ENCODE results near the gene SLC27A1.
"Not testable (repeated sequence)": the region's sequence is repeated elsewhere in the genome, so short reads cannot be mapped to it uniquely, and the experiment has no call there.

SLC27A1 gene

GRCh38 chr19:17539238-17540117, 69.2 kb downstream of the SLC27A1 start:
- no peaks in the 10 kb centered on the region for H3K27me3 Mint-ChIP-seq
- peaks cover 51% of the 10 kb centered on the region for H3K36me3 Mint-ChIP-seq
- H3K4me1 Mint-ChIP-seq: peaks cover 35% of the 10 kb centered on the region
- H3K9me3 Mint-ChIP-seq: no peaks in the 10 kb centered on the region
- H3K4me3 Mint-ChIP-seq: peak overlapping the region; percentile 81
- peak overlapping the region; percentile 90 for H3K27ac Mint-ChIP-seq
- DNase-seq (ENCODE audit: low spot score in 2 of 2): peak; percentile 98
- ATAC-seq (ENCODE audit: low read depth): peak; percentile 89

GRCh38 chr19:17540174-17540573, 69.8 kb downstream of the SLC27A1 start:
- H3K4me1 Mint-ChIP-seq: peaks cover 38% of the 10 kb centered on the region
- peak in 1 of 2 donors; percentile 31 for DNase-seq (ENCODE audit: low spot score in 2 of 2)
- H3K9me3 Mint-ChIP-seq: no peaks in the 10 kb centered on the region
- peak overlapping the region; percentile 90 for H3K27ac Mint-ChIP-seq
- ATAC-seq (ENCODE audit: low read depth): no peak
- H3K4me3 Mint-ChIP-seq: no peak overlapping the region
- no peaks in the 10 kb centered on the region for H3K27me3 Mint-ChIP-seq
- H3K36me3 Mint-ChIP-seq: peaks cover 54% of the 10 kb centered on the region

GRCh38 chr19:17541184-17541759, 70.9 kb downstream of the SLC27A1 start:
- Mint-ChIP-seq H3K4me3 (no peak overlapping the region), H3K36me3 (peaks cover 53% of the 10 kb centered on the region), H3K4me1 (peaks cover 39% of the 10 kb centered on the region), H3K27ac (no peak overlapping the region), H3K9me3 (no peaks in the 10 kb centered on the region), H3K27me3 (no peaks in the 10 kb centered on the region)
- no peak for ATAC-seq (ENCODE audit: low read depth)
- DNase-seq (ENCODE audit: low spot score in 2 of 2): no peak

- Mint-ChIP-seq H3K4me1 (peaks cover 42% of the 10 kb centered on the region), H3K36me3 (peaks cover 53% of the 10 kb centered on the region), H3K27me3 (no peaks in the 10 kb centered on the region), H3K9me3 (no peaks in the 10 kb centered on the region), H3K4me3 (peak overlapping the region; percentile 12), H3K27ac (no peak overlapping the region)
- DNase-seq (ENCODE audit: low spot score in 2 of 2): no peak
- ATAC-seq (ENCODE audit: low read depth): no peak
These were observed 71.7 kb downstream of the SLC27A1 start for GRCh38 chr19:17542042-17542441.

GRCh38 chr19:17542793-17543582, 72.7 kb downstream of the SLC27A1 start:
- Mint-ChIP-seq H3K9me3 (no peaks in the 10 kb centered on the region), H3K4me3 (no peak overlapping the region), H3K4me1 (peaks cover 39% of the 10 kb centered on the region), H3K36me3 (peaks cover 47% of the 10 kb centered on the region), H3K27ac (no peak overlapping the region), H3K27me3 (no peaks in the 10 kb centered on the region)
- ATAC-seq (ENCODE audit: low read depth): no peak
- no peak for DNase-seq (ENCODE audit: low spot score in 2 of 2)

GRCh38 chr19:17543986-17544385, 73.7 kb downstream of the SLC27A1 start:
- H3K36me3 Mint-ChIP-seq: peaks cover 47% of the 10 kb centered on the region
- no peak overlapping the region for H3K4me3 Mint-ChIP-seq
- H3K27ac Mint-ChIP-seq: no peak overlapping the region

GRCh38 chr19:17544418-17544817, 74.1 kb downstream of the SLC27A1 start:
- Mint-ChIP-seq H3K4me3 (no peak overlapping the region), H3K27ac (no peak overlapping the region)

More at GRCh38 chr19:17543986-17544385, 73.7 kb downstream of the SLC27A1 start:
- DNase-seq (ENCODE audit: low spot score in 2 of 2): no peak
- ATAC-seq (ENCODE audit: low read depth): no peak
- Mint-ChIP-seq H3K27me3 (no peaks in the 10 kb centered on the region), H3K4me1 (peaks cover 37% of the 10 kb centered on the region), H3K9me3 (no peaks in the 10 kb centered on the region)

GRCh38 chr19:17548145-17548544, 77.8 kb downstream of the SLC27A1 start:
- no peaks in the 10 kb centered on the region for H3K9me3 Mint-ChIP-seq
- peaks cover 21% of the 10 kb centered on the region for H3K4me1 Mint-ChIP-seq
- DNase-seq (ENCODE audit: low spot score in 2 of 2) (no peak), ATAC-seq (ENCODE audit: low read depth) (no peak)
- peaks cover 40% of the 10 kb centered on the region for H3K36me3 Mint-ChIP-seq
- no peak overlapping the region for H3K4me3 Mint-ChIP-seq
- no peak overlapping the region for H3K27ac Mint-ChIP-seq
- H3K27me3 Mint-ChIP-seq: no peaks in the 10 kb centered on the region

More at GRCh38 chr19:17544418-17544817, 74.1 kb downstream of the SLC27A1 start:
- Mint-ChIP-seq H3K36me3 (peaks cover 51% of the 10 kb centered on the region), H3K27me3 (no peaks in the 10 kb centered on the region), H3K4me1 (peaks cover 36% of the 10 kb centered on the region), H3K9me3 (no peaks in the 10 kb centered on the region)
- ATAC-seq (ENCODE audit: low read depth) (no peak), DNase-seq (ENCODE audit: low spot score in 2 of 2) (no peak)

- no peaks in the 10 kb centered on the region for H3K9me3 Mint-ChIP-seq
- ATAC-seq (ENCODE audit: low read depth) (no peak), DNase-seq (ENCODE audit: low spot score in 2 of 2) (no peak)
- H3K4me1 Mint-ChIP-seq: peaks cover 16% of the 10 kb centered on the region
- no peak overlapping the region for H3K27ac Mint-ChIP-seq
- H3K36me3 Mint-ChIP-seq: peaks cover 37% of the 10 kb centered on the region
- no peak overlapping the region for H3K4me3 Mint-ChIP-seq
- H3K27me3 Mint-ChIP-seq: no peaks in the 10 kb centered on the region
These were observed 78.9 kb downstream of the SLC27A1 start for GRCh38 chr19:17549085-17549740.

GRCh38 chr19:17550076-17550667, 79.8 kb downstream of the SLC27A1 start:
- peaks cover 31% of the 10 kb centered on the region for H3K36me3 Mint-ChIP-seq
- no peaks in the 10 kb centered on the region for H3K9me3 Mint-ChIP-seq
- H3K4me3 Mint-ChIP-seq: no peak overlapping the region
- no peak for ATAC-seq (ENCODE audit: low read depth)
- DNase-seq (ENCODE audit: low spot score in 2 of 2): no peak
- H3K4me1 Mint-ChIP-seq: peaks cover 15% of the 10 kb centered on the region
- no peak overlapping the region for H3K27ac Mint-ChIP-seq
- H3K27me3 Mint-ChIP-seq: no peaks in the 10 kb centered on the region

- H3K27ac Mint-ChIP-seq; H3K27me3 Mint-ChIP-seq; DNase-seq (ENCODE audit: low spot score in 2 of 2); H3K4me3 Mint-ChIP-seq; H3K9me3 Mint-ChIP-seq; ATAC-seq (ENCODE audit: low read depth): not testable (repeated sequence)
- H3K36me3 Mint-ChIP-seq: peaks cover 23% of the 10 kb centered on the region
- H3K4me1 Mint-ChIP-seq: peaks cover 13% of the 10 kb centered on the region
These were observed 82.4 kb downstream of the SLC27A1 start for GRCh38 chr19:17552735-17553134.

- H3K4me3 Mint-ChIP-seq: no peak overlapping the region
- DNase-seq (ENCODE audit: low spot score in 2 of 2) (no peak), ATAC-seq (ENCODE audit: low read depth) (no peak)
- H3K36me3 Mint-ChIP-seq: peaks cover 19% of the 10 kb centered on the region
- peak overlapping the region; percentile 38 for H3K27ac Mint-ChIP-seq
- H3K4me1 Mint-ChIP-seq: peaks cover 9% of the 10 kb centered on the region
- no peaks in the 10 kb centered on the region for H3K27me3 Mint-ChIP-seq
- no peaks in the 10 kb centered on the region for H3K9me3 Mint-ChIP-seq
These were observed 82.9 kb downstream of the SLC27A1 start for GRCh38 chr19:17553256-17553655.

- Mint-ChIP-seq H3K4me1 (peaks cover 8% of the 10 kb centered on the region), H3K27ac (peak overlapping the region; percentile 84), H3K9me3 (no peaks in the 10 kb centered on the region), H3K27me3 (no peaks in the 10 kb centered on the region), H3K4me3 (peak overlapping the region; percentile 74), H3K36me3 (peaks cover 14% of the 10 kb centered on the region)
- peak in 1 of 2 donors; percentile 21 for DNase-seq (ENCODE audit: low spot score in 2 of 2)
- ATAC-seq (ENCODE audit: low read depth): peak; percentile 12
These were observed 84.7 kb downstream of the SLC27A1 start for GRCh38 chr19:17554968-17555479.
